Measurements from ENCODE around the gene EARS2.

The EARS2 gene

GRCh38 chr16:23521965-23522364 lies 35.2 kb downstream of the EARS2 start:
- Histone ChIP-seq H3K4me2 (ENCODE audit: insufficient read depth, low read length) (no peak overlapping the region), H3K27me3 (ENCODE audit: insufficient read depth, low read length, poor library complexity) (no peaks in the 10 kb centered on the region), H2AFZ (ENCODE audit: low read depth, low read length) (no peak overlapping the region), H3K4me1 (ENCODE audit: insufficient read depth, low read length) (no peaks in the 10 kb centered on the region), H4K20me1 (ENCODE audit: insufficient read depth, low read length) (no peaks in the 10 kb centered on the region; the same call in 1 of the 2 replicates), H3K9ac (ENCODE audit: low read depth, low read length) (no peak overlapping the region), H3K4me3 (ENCODE audit: low read depth in 1 of 2, low read length in 2 of 2) (no peak overlapping the region), H3K36me3 (ENCODE audit: insufficient read depth, low read length) (peaks cover 59% of the 10 kb centered on the region), H3K27ac (ENCODE audit: low read length) (no peak overlapping the region), H3K79me2 (ENCODE audit: insufficient read depth, low read length) (no peaks in the 10 kb centered on the region), H3K9me3 (ENCODE audit: insufficient read depth, low read length, severe bottlenecking) (no peaks in the 10 kb centered on the region)
- DNase-seq: no peak
- ATAC-seq (ENCODE audit: insufficient read depth, low read depth): no peak
- no peak for TF ChIP-seq EZH2 (IDR thresholded peaks at IDR 0.05; ENCODE audit: borderline replicate concordance, low read depth, low read length, severe bottlenecking)
- TF ChIP-seq CTCF (IDR thresholded peaks at IDR 0.05; ENCODE audit: borderline replicate concordance, extremely low read depth, low read length, poor library complexity, severe bottlenecking): no peak

GRCh38 chr16:23521037-23521743 lies 36.0 kb downstream of the EARS2 start:
- Histone ChIP-seq H3K36me3 (ENCODE audit: insufficient read depth, low read length) (peaks cover 62% of the 10 kb centered on the region), H3K9ac (ENCODE audit: low read depth, low read length) (no peak overlapping the region), H4K20me1 (ENCODE audit: insufficient read depth, low read length) (no peaks in the 10 kb centered on the region; the same call in 1 of the 2 replicates), H3K4me1 (ENCODE audit: insufficient read depth, low read length) (no peaks in the 10 kb centered on the region), H2AFZ (ENCODE audit: low read depth, low read length) (no peak overlapping the region), H3K9me3 (ENCODE audit: insufficient read depth, low read length, severe bottlenecking) (no peaks in the 10 kb centered on the region), H3K79me2 (ENCODE audit: insufficient read depth, low read length) (no peaks in the 10 kb centered on the region), H3K27me3 (ENCODE audit: insufficient read depth, low read length, poor library complexity) (no peaks in the 10 kb centered on the region), H3K4me3 (ENCODE audit: low read depth in 1 of 2, low read length in 2 of 2) (no peak overlapping the region), H3K27ac (ENCODE audit: low read length) (no peak overlapping the region), H3K4me2 (ENCODE audit: insufficient read depth, low read length) (no peak overlapping the region)
- DNase-seq (no peak), ATAC-seq (ENCODE audit: insufficient read depth, low read depth) (no peak)
- TF ChIP-seq EZH2 (IDR thresholded peaks at IDR 0.05; ENCODE audit: borderline replicate concordance, low read depth, low read length, severe bottlenecking) (no peak), CTCF (IDR thresholded peaks at IDR 0.05; ENCODE audit: borderline replicate concordance, extremely low read depth, low read length, poor library complexity, severe bottlenecking) (no peak)

GRCh38 chr16:23520500-23520899 lies 36.6 kb downstream of the EARS2 start:
- H3K36me3 ChIP-seq (ENCODE audit: insufficient read depth, low read length): peaks cover 60% of the 10 kb centered on the region
- no peak overlapping the region for H3K4me3 ChIP-seq (ENCODE audit: low read depth in 1 of 2, low read length in 2 of 2)

More at GRCh38 chr16:23520500-23520899, 36.6 kb downstream of the EARS2 start:
- TF ChIP-seq EZH2 (IDR thresholded peaks at IDR 0.05; ENCODE audit: borderline replicate concordance, low read depth, low read length, severe bottlenecking) (no peak), CTCF (IDR thresholded peaks at IDR 0.05; ENCODE audit: borderline replicate concordance, extremely low read depth, low read length, poor library complexity, severe bottlenecking) (no peak)
- H3K27me3 ChIP-seq (ENCODE audit: insufficient read depth, low read length, poor library complexity): no peaks in the 10 kb centered on the region
- no peaks in the 10 kb centered on the region for H3K9me3 ChIP-seq (ENCODE audit: insufficient read depth, low read length, severe bottlenecking)
- no peaks in the 10 kb centered on the region for H3K4me1 ChIP-seq (ENCODE audit: insufficient read depth, low read length)
- no peak for DNase-seq
- H3K27ac ChIP-seq (ENCODE audit: low read length): no peak overlapping the region
- H3K79me2 ChIP-seq (ENCODE audit: insufficient read depth, low read length): no peaks in the 10 kb centered on the region
- H2AFZ ChIP-seq (ENCODE audit: low read depth, low read length): no peak overlapping the region
- H3K4me2 ChIP-seq (ENCODE audit: insufficient read depth, low read length): no peak overlapping the region
- ATAC-seq (ENCODE audit: insufficient read depth, low read depth): no peak
- no peak overlapping the region for H3K9ac ChIP-seq (ENCODE audit: low read depth, low read length)
- no peaks in the 10 kb centered on the region; the same call in 1 of the 2 replicates for H4K20me1 ChIP-seq (ENCODE audit: insufficient read depth, low read length)

All from DND-41 (cell line).